ENCODE data around the gene PWP2. TPM values are rescaled to one million over a fixed set of nuclear protein-coding genes. Genes with fewer than 3 reads are reported as not detected.
"Not testable (repeated sequence)": the region's sequence is repeated elsewhere in the genome, so short reads cannot be mapped to it uniquely, and the experiment has no call there.

Gene PWP2
- 9.2 TPM for total RNA-seq
- polyA plus RNA-seq = 8.6 TPM

GRCh38 chr21:44107026-44107501 lies at the start of gene PWP2:
TSS of gene PWP2 (plus strand) at chr21:44107399. CDS start at chr21:44107417, 18 bp downstream.
- not testable (repeated sequence) for H3K27ac ChIP-seq (ENCODE audit: low read depth); H3K36me3 ChIP-seq (ENCODE audit: insufficient read depth); H3K4me3 ChIP-seq (ENCODE audit: low read depth, low read length); DNase-seq (ENCODE audit: extremely low spot score); H3K4me1 ChIP-seq (ENCODE audit: insufficient read depth)
- WGBS = 0% methylated on average over 37 of the region's 66 CpGs

DNA sequence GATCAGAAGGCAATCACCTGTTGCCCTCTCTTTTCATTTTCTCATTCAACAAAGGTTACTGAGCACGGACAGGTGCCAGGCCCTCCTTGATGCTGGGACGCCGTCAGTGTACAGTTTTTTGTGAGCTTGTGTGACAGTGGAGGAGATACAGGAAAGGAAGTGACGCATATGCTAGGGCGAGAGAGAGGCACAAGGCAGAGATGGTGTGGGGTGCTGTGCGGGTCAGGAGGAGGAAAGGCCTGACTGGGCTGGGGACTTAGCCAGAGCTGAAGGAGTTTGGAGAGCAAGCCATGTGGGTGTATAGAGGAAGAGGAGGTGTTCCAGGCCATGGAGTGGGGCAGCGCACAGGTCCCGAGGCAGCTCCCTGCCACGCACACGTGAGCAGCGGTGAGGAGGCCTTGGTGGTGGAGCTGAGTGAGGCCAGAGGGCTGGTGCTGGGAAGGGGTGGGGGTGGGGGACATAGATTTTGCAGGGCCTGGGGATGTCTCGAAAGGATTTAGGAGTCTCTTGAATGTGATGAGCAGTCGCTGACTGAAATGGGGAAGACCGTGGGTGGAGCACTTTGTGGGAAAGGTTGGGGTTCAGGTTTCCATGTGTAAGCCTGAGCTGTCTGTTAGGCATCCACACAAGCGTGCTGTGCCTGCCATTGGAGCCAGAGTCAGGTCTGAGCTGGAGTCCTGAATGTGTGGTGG lies 49.1 kb upstream of the PWP2 start:
- WGBS = 92% methylated on average over 15 of the region's 15 CpGs
- no peak overlapping the region for H3K27ac ChIP-seq (ENCODE audit: low read depth)
- DNase-seq (ENCODE audit: extremely low spot score) = no peak
- no peaks in the 10 kb centered on the region for H3K36me3 ChIP-seq (ENCODE audit: insufficient read depth)
- no peak overlapping the region for H3K4me3 ChIP-seq (ENCODE audit: low read depth, low read length)
- no peaks in the 10 kb centered on the region for H3K4me1 ChIP-seq (ENCODE audit: insufficient read depth)

- no peaks in the 10 kb centered on the region for H3K4me1 ChIP-seq (ENCODE audit: insufficient read depth)
- no peak overlapping the region for H3K27ac ChIP-seq (ENCODE audit: low read depth)
- no peak overlapping the region for H3K4me3 ChIP-seq (ENCODE audit: low read depth, low read length)
- no peaks in the 10 kb centered on the region for H3K36me3 ChIP-seq (ENCODE audit: insufficient read depth)
- no peak for DNase-seq (ENCODE audit: extremely low spot score)
- WGBS = 92% methylated on average over 12 of the region's 12 CpGs
Observed at GRCh38 chr21:44058652-44058964, 48.6 kb upstream of the PWP2 start.

DNA sequence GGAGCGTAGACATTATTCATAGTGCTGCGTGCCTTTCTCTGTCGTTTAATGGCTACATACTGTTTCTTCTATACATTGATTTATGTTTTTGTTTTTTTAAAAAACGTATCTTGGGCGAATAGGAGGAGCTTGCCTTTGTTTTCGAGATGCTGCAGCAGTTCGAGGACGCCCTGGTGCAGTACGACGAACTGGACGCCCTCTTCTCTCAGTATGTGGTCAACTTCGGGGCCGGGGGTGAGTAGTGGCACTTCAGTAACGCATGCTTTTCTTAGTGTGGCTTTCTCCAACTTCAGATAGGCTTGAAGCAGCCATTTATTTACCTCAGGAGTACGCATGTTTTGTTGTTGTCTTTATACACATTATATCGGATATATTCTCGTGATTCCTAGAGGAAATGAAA lies 48.2 kb upstream of the PWP2 start:
- DNase-seq (ENCODE audit: extremely low spot score) = no peak
- Histone ChIP-seq H3K4me3 (ENCODE audit: low read depth, low read length) (no peak overlapping the region), H3K36me3 (ENCODE audit: insufficient read depth) (no peaks in the 10 kb centered on the region), H3K4me1 (ENCODE audit: insufficient read depth) (no peaks in the 10 kb centered on the region), H3K27ac (ENCODE audit: low read depth) (no peak overlapping the region)
- 90% methylated on average over 17 of the region's 17 CpGs for WGBS

- Histone ChIP-seq H3K36me3 (ENCODE audit: insufficient read depth) (no peaks in the 10 kb centered on the region), H3K4me3 (ENCODE audit: low read depth, low read length) (no peak overlapping the region), H3K27ac (ENCODE audit: low read depth) (no peak overlapping the region), H3K4me1 (ENCODE audit: insufficient read depth) (no peaks in the 10 kb centered on the region)
- no peak for DNase-seq (ENCODE audit: extremely low spot score)
- 90% methylated on average over 4 of the region's 4 CpGs for WGBS
Observed at GRCh38 chr21:44059710-44060109, 47.5 kb upstream of the PWP2 start.

DNA sequence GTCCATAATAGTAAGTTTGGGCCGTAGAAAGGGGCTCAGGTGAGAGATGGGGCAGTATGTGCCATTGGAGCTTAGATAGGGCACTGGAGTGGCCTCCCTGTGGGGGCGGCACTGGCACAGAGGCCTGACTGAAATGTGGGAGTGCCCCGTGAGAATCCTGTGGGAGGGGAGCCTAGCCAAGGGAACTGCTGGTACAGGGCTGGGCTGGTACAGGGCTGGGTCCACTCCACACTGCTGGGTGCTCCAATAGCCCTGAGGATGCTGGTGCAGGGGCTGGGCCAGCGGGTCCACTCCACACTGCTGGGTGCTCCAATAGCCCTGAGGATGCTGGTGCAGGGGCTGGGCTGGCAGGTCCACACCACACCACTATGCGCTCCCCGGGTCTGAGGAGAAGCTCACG lies 44.8 kb upstream of the PWP2 start:
- Histone ChIP-seq H3K4me3 (ENCODE audit: low read depth, low read length) (no peak overlapping the region), H3K4me1 (ENCODE audit: insufficient read depth) (no peaks in the 10 kb centered on the region), H3K36me3 (ENCODE audit: insufficient read depth) (no peaks in the 10 kb centered on the region), H3K27ac (ENCODE audit: low read depth) (no peak overlapping the region)
- DNase-seq (ENCODE audit: extremely low spot score) = no peak
- WGBS = 96% methylated on average over 7 of the region's 7 CpGs

DNA sequence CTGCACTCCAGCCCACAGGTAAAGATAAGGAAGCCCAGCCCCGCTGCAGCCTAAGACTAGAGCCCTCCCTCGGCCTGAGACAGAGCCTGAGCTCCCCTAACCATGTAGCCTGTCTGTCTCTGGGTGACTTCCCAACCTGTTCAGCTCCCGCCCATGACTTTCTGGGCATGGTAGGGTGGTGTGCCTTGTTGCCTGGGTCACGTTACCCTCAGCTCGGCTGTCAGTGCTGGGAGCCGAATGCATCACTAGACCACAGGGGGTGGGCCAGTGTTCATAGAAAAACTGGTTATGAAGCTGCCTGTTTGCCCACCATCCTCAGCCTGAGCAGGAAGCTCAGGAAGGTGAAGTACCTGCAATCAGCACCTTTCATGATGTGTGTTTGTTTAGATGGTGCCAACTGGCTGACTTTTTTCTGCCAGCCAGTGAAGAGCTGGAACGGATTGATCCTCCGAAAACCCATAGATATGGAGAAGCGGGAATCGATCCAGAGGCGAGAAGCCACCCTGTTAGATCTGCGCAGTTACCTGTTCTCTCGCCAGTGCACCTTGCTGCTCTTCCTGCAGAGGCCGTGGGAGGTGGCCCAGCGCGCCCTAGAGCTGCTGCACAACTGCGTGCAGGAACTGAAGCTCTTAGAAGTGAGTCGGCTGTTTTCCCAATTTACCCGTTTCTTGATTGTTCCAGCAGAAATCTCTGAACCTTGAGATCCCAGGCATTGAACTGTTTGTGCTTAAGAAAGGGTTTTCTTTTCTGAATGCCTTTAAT lies 43.9 kb upstream of the PWP2 start:
- 92% methylated on average over 19 of the region's 19 CpGs for WGBS
- H3K36me3 ChIP-seq (ENCODE audit: insufficient read depth) = no peaks in the 10 kb centered on the region
- no peak overlapping the region for H3K27ac ChIP-seq (ENCODE audit: low read depth)
- no peak for DNase-seq (ENCODE audit: extremely low spot score)
- H3K4me1 ChIP-seq (ENCODE audit: insufficient read depth) = no peaks in the 10 kb centered on the region
- H3K4me3 ChIP-seq (ENCODE audit: low read depth, low read length) = no peak overlapping the region

DNA sequence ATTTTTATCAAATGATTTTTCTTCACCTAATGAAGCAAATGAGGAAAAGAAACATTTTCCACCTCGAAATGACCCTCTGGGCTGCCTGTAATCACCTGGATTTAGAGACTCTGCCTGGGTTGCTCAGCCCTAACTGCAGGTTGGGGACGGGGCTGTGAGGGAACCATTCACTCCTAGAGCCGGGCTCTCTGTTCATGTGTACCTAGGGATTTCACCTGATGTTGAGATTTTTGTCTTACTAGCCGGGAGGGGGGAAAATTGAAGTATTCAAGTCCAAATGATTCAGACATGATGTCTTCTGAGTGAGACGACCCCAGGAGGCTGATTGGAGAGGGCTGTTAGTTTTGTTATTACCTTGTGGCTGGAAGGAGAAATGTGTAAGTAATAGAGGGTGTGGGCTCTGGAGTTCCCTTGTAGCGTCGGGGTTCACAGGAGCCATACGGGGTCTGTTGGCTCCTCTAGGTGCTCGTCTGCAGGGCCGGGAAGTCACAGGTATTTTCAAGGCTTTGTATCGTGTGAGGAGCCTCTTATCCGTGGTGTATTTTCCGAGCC lies 42.3 kb upstream of the PWP2 start:
- no peak overlapping the region for H3K4me3 ChIP-seq (ENCODE audit: low read depth, low read length)
- no peak for DNase-seq (ENCODE audit: extremely low spot score)
- H3K27ac ChIP-seq (ENCODE audit: low read depth) = no peak overlapping the region
- H3K4me1 ChIP-seq (ENCODE audit: insufficient read depth) = no peaks in the 10 kb centered on the region
- no peaks in the 10 kb centered on the region for H3K36me3 ChIP-seq (ENCODE audit: insufficient read depth)
- WGBS = 89% methylated on average over 13 of the region's 13 CpGs

DNA sequence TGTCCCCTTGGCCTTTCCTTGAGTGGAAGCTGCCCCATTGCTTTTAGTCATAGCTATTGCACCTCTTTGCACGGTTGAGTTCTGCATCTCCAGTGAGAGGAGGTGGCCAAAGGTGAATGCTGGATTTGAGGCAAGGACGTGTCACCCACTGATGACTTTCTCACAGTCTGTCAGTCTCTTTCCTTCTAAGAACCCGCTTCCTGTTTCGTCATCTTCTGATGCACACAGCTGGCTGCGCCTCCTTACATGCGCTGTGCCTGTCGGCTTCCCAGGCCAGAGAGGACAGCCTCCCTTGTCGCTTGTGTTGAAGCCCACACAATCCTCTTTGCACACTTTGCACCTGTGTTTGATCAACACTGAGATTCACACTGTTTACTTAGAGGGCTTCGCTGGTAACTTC lies 41.8 kb upstream of the PWP2 start:
- Histone ChIP-seq H3K27ac (ENCODE audit: low read depth) (no peak overlapping the region), H3K36me3 (ENCODE audit: insufficient read depth) (no peaks in the 10 kb centered on the region), H3K4me1 (ENCODE audit: insufficient read depth) (no peaks in the 10 kb centered on the region), H3K4me3 (ENCODE audit: low read depth, low read length) (no peak overlapping the region)
- no peak for DNase-seq (ENCODE audit: extremely low spot score)
- WGBS = 86% methylated on average over 9 of the region's 9 CpGs

GRCh38 chr21:44066116-44066515 lies 41.1 kb upstream of the PWP2 start:
- 88% methylated on average over 10 of the region's 10 CpGs for WGBS
- H3K36me3 ChIP-seq (ENCODE audit: insufficient read depth) = no peaks in the 10 kb centered on the region

GRCh38 chr21:44067011-44067839 lies 40.0 kb upstream of the PWP2 start:
- no peak for DNase-seq (ENCODE audit: extremely low spot score)
- Histone ChIP-seq H3K4me1 (ENCODE audit: insufficient read depth) (no peaks in the 10 kb centered on the region), H3K4me3 (ENCODE audit: low read depth, low read length) (no peak overlapping the region), H3K36me3 (ENCODE audit: insufficient read depth) (no peaks in the 10 kb centered on the region), H3K27ac (ENCODE audit: low read depth) (no peak overlapping the region)
- WGBS = 85% methylated on average over 15 of the region's 15 CpGs

More at GRCh38 chr21:44066116-44066515, 41.1 kb upstream of the PWP2 start:
- Histone ChIP-seq H3K4me1 (ENCODE audit: insufficient read depth) (no peaks in the 10 kb centered on the region), H3K27ac (ENCODE audit: low read depth) (no peak overlapping the region), H3K4me3 (ENCODE audit: low read depth, low read length) (no peak overlapping the region)
- DNase-seq (ENCODE audit: extremely low spot score) = no peak

DNA sequence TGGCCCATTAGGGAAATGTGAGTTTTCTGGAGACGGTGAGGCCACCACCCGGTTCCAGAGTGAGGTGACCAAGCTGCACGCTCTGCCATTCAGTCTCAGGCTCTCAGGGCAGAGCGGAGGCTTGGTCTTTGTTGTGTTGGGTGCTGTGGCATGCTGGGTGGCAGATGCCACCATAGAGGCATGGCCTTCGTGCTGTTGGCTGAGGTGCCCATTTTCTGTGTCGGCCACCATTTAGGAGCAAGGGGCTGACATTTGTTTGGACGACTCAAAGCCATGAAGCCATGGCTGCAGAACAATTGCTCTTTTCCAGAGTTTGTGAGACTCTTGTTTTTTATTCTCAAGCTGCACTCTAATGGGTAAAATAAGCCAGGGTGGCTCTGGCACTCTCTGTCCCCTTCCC lies 36.8 kb upstream of the PWP2 start:
- H3K27ac ChIP-seq (ENCODE audit: low read depth) = no peak overlapping the region
- H3K4me1 ChIP-seq (ENCODE audit: insufficient read depth) = no peaks in the 10 kb centered on the region
- H3K4me3 ChIP-seq (ENCODE audit: low read depth, low read length) = no peak overlapping the region
- DNase-seq (ENCODE audit: extremely low spot score) = no peak
- 96% methylated on average over 7 of the region's 7 CpGs for WGBS
- no peaks in the 10 kb centered on the region for H3K36me3 ChIP-seq (ENCODE audit: insufficient read depth)

DNA sequence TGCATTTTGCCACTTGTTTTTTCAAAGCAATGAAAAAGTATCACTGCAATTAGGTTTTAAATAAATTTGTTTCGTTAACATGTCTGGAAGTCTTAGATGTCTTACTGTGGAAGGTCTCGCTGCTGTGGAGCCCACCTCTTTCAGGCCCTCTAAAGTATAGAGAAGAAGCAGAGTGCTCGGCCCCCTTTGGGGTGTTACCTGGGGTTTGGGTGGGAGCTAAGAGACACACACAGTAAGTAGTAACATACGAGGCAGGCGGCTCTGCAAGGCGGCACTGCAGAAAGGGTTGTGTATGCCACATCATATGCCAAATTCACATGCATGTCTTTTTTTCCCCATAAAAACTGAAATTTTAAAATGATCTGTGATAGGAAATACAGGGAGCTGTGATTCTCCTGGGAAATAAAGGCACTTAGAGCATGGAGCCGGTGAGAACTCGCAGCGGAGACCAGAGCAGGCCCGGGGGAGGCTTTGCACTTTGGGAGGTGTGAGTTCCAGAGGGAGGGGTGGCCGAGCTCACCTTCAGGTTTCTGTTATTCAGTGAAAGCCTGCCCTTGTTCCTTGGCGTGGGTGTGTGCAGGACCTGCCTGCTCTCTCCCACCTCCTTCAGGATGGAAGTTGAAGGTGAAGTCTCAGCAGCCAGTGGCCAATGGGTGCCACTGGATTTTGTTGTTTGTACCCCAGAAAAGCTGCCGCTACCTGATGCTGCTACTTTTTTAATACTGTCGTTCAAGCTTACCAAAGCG lies 35.7 kb upstream of the PWP2 start:
- 90% methylated on average over 15 of the region's 15 CpGs for WGBS
- H3K4me1 ChIP-seq (ENCODE audit: insufficient read depth) = no peaks in the 10 kb centered on the region
- H3K36me3 ChIP-seq (ENCODE audit: insufficient read depth) = no peaks in the 10 kb centered on the region
- no peak for DNase-seq (ENCODE audit: extremely low spot score)
- H3K27ac ChIP-seq (ENCODE audit: low read depth) = no peak overlapping the region
- H3K4me3 ChIP-seq (ENCODE audit: low read depth, low read length) = no peak overlapping the region

Measured in urinary bladder (tissue), 4 donors.